Measurements from ENCODE around the gene CHMP4B.

The CHMP4B gene

GRCh38 chr20:33832103-33832804, 21.1 kb downstream of the CHMP4B start:
- no peak overlapping the region for H3K27ac ChIP-seq
- TF ChIP-seq ZFX (IDR thresholded peaks at IDR 0.05; ENCODE audit: borderline replicate concordance): no peak
- no peak for TF ChIP-seq CTCF (IDR thresholded peaks at IDR 0.05)

GRCh38 chr20:33833333-33833732, 22.2 kb downstream of the CHMP4B start:
- TF ChIP-seq ZFX (IDR thresholded peaks at IDR 0.05; ENCODE audit: borderline replicate concordance) (no peak), CTCF (IDR thresholded peaks at IDR 0.05) (no peak)
- no peak overlapping the region; the same call in 1 of the 2 replicates for H3K27ac ChIP-seq

DNA sequence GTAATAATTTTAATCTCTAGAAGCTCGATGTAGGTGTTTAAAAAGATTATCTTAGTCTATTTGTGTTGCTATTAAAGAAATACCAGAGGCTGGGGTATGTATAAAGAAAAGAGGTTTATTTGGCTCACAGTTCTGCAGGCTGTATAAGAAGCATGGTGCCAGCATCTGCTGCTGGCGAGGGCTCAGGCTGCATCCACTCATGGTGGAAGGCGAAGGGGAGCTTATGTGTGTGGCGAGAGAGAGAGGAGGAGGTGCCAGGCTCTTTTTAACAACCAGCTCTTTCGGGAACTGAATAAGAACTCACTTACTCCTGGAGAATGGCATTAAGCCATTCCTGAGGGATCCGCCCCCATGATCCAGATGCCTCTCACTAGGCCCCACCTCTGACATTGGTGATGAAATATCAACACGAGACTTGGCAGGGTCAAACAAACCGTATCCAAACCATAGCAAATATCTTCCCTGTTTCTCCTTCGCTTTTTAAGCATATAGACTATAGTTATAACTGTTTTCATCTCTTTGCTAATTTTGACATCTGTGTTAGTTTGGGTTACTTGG, 24.5 kb downstream of the CHMP4B start:
- no peak overlapping the region for H3K27ac ChIP-seq
- TF ChIP-seq ZFX (IDR thresholded peaks at IDR 0.05; ENCODE audit: borderline replicate concordance): no peak
- TF ChIP-seq CTCF (IDR thresholded peaks at IDR 0.05): no peak

DNA sequence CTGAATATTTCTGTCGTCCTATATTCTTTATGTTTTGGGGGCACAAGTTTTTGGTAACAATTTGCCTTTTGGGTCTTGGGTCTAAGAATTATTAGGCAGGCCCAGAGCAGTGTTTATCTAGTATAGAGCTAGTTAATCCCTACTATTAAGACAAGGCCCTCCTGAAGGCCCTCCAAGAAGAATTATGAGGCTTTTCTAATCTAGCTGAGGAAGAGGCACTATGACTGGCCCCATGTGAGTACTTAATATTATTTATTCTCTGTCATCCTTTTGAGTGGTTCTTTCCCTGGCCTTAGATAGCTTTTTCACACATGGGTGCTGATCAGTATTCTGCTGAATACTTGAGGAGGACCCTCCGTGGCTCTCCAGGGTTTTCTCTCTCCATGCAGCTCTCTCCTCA, 25.1 kb downstream of the CHMP4B start:
- TF ChIP-seq ZFX (IDR thresholded peaks at IDR 0.05; ENCODE audit: borderline replicate concordance) (no peak), CTCF (IDR thresholded peaks at IDR 0.05) (no peak)

DNA sequence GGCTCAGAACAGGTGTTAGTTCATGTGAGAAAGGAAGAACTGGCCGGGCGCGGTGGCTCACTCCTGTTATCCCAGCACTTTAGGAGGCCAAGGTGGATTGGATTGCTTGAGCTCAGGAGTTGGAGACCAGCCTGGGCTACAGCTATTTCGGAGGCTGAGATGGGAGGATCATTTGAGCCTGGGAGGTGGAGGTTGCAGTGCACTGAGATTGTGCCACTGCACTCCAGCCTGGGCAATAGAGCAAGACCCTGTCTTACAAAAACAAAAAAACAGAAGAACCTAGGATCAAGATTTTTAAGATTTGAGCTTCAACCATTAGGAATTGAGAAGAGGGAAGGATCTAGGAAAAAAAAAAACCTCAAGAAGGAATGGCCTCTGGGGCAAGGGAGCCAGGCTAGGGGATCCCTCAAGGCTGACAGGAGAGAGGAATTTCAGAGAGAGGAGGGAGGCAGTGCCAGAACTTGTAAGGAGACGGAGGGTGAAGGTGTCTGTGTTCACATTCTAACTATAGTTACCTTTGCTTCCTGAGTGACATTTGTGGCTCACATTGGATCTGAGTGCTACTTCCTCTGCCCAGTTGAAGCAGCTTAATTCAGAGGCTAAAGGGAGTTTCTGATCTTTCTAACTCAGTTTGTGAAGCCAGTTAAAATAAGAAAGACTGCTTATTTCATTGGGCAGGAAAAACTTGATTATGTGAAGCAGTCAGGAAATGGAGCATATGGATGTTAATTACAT, 26.1 kb downstream of the CHMP4B start:
- no peak overlapping the region for H3K27ac ChIP-seq
- TF ChIP-seq ZFX (IDR thresholded peaks at IDR 0.05; ENCODE audit: borderline replicate concordance): no peak
- TF ChIP-seq CTCF (IDR thresholded peaks at IDR 0.05): no peak

More for the DNA sequence above, 25.1 kb downstream of the CHMP4B start:
- no peak overlapping the region for H3K27ac ChIP-seq

GRCh38 chr20:33838035-33838864, 27.1 kb downstream of the CHMP4B start:
- no peak overlapping the region for H3K27ac ChIP-seq
- TF ChIP-seq CTCF (IDR thresholded peaks at IDR 0.05): no peak; the same call in none of the 2 replicates
- no peak for TF ChIP-seq ZFX (IDR thresholded peaks at IDR 0.05; ENCODE audit: borderline replicate concordance)
